ENCODE data around the gene KIAA0040.

KIAA0040 gene

DNA sequence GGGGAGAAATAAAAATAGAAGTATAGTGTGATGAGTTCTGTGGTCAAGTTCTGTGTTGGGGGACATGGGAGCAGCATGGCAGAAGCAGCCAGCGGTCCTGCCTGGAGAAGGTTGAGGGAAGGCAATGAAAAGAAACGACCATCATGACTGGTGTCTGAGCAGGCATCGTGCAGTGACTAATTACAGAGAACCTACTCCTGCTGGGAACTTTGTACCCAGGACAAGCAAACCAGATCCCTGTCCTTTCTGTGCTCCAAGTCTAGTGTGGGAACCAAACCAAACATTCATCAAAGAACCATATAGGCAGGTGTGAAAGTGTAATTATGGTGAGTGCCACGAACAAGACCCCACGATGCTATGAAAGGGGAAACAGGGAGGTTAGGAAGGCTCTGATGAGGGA, 25.8 kb downstream of the KIAA0040 start:
- no peaks in the 10 kb centered on the region for H3K36me3 ChIP-seq (ENCODE audit: insufficient read depth, low read length)
- H3K9me3 ChIP-seq (replicated peaks; ENCODE audit: low read length): no peaks in the 10 kb centered on the region
- H3K4me1 ChIP-seq (ENCODE audit: control insufficient read depth, insufficient read depth, low read length): peaks cover 6% of the 10 kb centered on the region
- no peak overlapping the region for H3K9ac ChIP-seq (ENCODE audit: low read depth, low read length)
- peaks cover 6% of the 10 kb centered on the region for H3K27me3 ChIP-seq (ENCODE audit: control insufficient read depth, insufficient read depth, low read length)
- H3K4me3 ChIP-seq (ENCODE audit: low read length): no peak overlapping the region
- no peak overlapping the region for H3K4me2 ChIP-seq (ENCODE audit: low read length)

DNA sequence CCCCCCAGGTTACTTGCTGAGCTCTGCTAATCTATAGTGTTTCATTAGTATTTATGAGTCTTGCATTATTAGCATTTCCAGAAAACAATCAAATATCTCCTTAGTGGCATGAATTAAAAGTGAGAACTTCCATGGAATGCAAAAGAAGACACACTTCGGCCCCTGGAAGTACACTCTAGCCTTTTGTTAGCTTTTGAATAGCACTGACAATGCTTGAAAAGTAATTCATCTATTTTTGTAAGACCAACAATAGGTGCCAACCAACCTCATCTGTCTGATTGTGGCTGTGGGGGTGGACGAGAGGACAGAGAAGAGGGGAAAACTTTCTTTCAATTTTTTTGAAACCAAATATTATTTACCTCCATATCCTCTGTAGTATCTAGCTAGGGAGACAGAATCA, 27.8 kb downstream of the KIAA0040 start:
- H3K4me1 ChIP-seq (ENCODE audit: control insufficient read depth, insufficient read depth, low read length): peaks cover 4% of the 10 kb centered on the region
- H3K9me3 ChIP-seq (replicated peaks; ENCODE audit: low read length): no peaks in the 10 kb centered on the region
- peaks cover 9% of the 10 kb centered on the region for H3K27me3 ChIP-seq (ENCODE audit: control insufficient read depth, insufficient read depth, low read length)
- H3K9ac ChIP-seq (ENCODE audit: low read depth, low read length): no peak overlapping the region
- no peak overlapping the region for H3K4me2 ChIP-seq (ENCODE audit: low read length)
- no peak overlapping the region for H3K4me3 ChIP-seq (ENCODE audit: low read length)
- H3K36me3 ChIP-seq (ENCODE audit: insufficient read depth, low read length): no peaks in the 10 kb centered on the region

DNA sequence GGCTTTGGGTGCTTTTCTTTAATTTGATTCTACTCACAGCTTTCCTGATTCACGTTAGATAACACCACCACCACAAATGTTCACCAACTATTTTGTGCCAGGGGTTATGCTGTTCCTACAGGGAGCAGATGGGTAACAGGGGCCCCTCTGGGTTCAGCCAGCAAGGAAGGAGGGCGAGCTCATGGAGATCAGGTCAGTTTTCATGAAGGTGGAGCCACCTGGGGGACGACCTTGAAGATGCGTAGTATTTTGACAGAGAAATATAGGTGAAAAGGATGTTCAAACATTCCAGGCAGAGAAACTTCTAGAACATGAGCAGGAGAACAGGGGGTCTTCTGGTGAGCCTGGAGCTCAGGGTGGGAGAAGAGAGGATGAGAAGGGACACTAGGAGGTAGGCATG, 28.9 kb downstream of the KIAA0040 start:
- Histone ChIP-seq H3K4me2 (ENCODE audit: low read length) (no peak overlapping the region), H3K27me3 (ENCODE audit: control insufficient read depth, insufficient read depth, low read length) (peaks cover 12% of the 10 kb centered on the region), H3K4me3 (ENCODE audit: low read length) (no peak overlapping the region), H3K36me3 (ENCODE audit: insufficient read depth, low read length) (no peaks in the 10 kb centered on the region), H3K9ac (ENCODE audit: low read depth, low read length) (no peak overlapping the region), H3K4me1 (ENCODE audit: control insufficient read depth, insufficient read depth, low read length) (no peaks in the 10 kb centered on the region), H3K9me3 (replicated peaks; ENCODE audit: low read length) (no peaks in the 10 kb centered on the region)

DNA sequence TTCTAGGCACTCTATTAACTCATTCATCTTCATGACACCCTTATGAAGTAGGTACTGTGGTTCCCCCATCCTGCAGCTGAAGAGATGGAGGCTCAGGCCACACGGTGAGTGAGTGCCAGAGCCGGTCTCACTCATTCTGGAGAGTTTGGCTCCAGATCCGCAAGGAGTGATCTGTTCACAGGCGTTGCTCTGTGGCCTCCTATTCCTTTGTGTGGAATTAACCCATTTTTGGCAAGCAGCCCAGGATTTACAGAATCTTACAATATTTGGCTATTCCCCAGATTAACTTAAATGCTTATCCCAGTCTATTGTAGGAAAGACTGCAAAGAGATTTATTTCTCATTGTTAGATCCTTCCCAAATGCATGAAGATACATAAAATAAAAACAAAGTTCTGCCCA, 29.6 kb downstream of the KIAA0040 start:
- no peaks in the 10 kb centered on the region for H3K36me3 ChIP-seq (ENCODE audit: insufficient read depth, low read length)
- no peak overlapping the region for H3K9ac ChIP-seq (ENCODE audit: low read depth, low read length)
- no peaks in the 10 kb centered on the region for H3K4me1 ChIP-seq (ENCODE audit: control insufficient read depth, insufficient read depth, low read length)
- peaks cover 12% of the 10 kb centered on the region for H3K27me3 ChIP-seq (ENCODE audit: control insufficient read depth, insufficient read depth, low read length)
- H3K9me3 ChIP-seq (replicated peaks; ENCODE audit: low read length): no peaks in the 10 kb centered on the region
- H3K4me3 ChIP-seq (ENCODE audit: low read length): no peak overlapping the region
- no peak overlapping the region for H3K4me2 ChIP-seq (ENCODE audit: low read length)

DNA sequence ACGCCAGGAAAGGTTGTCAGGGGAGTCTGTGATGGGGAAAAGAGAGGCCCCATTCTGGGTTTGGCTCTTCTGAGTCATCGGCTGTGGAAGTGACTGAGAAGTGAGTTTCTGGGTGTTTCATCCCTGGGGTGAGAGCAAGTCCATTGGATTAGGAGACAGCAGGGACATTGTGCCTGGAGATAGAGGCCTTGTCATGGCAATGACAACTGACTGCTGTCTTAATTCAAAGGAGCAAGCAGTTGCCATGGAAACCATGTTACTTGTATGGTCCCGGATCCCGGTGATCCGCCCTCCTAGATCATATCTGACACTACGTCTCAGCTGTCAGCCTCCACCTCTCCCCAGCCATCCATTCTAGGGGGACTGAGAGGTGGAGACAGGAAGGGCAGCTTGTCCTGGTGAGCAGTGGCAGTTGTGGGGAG, 34.4 kb downstream of the KIAA0040 start:
- H3K4me1 ChIP-seq (ENCODE audit: control insufficient read depth, insufficient read depth, low read length): no peaks in the 10 kb centered on the region
- no peak overlapping the region for H3K4me3 ChIP-seq (ENCODE audit: low read length)
- no peaks in the 10 kb centered on the region for H3K36me3 ChIP-seq (ENCODE audit: insufficient read depth, low read length)
- H3K27me3 ChIP-seq (ENCODE audit: control insufficient read depth, insufficient read depth, low read length): peaks cover 13% of the 10 kb centered on the region
- no peak overlapping the region for H3K9ac ChIP-seq (ENCODE audit: low read depth, low read length)
- H3K9me3 ChIP-seq (replicated peaks; ENCODE audit: low read length): no peaks in the 10 kb centered on the region
- no peak overlapping the region for H3K4me2 ChIP-seq (ENCODE audit: low read length)

DNA sequence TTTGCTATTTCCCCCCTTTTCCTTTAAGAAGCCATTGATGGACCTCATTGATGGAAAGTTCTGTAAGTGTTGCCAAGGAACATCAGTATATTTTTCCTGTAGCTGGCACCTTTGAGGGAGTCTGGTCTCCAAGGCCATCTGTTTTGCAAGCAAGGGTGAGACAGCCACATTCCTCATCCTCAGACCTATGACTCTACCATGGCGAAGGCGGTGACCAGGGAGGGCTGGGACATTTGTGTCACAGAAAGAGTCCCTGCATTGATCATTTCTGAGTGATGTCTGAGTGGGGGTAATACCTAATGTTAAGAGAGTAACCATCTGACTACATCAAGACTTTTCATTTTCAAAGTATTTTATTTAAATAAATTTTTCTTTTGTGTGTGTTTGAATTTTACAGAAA, 35.4 kb downstream of the KIAA0040 start:
- Histone ChIP-seq H3K27me3 (ENCODE audit: control insufficient read depth, insufficient read depth, low read length) (peaks cover 18% of the 10 kb centered on the region), H3K36me3 (ENCODE audit: insufficient read depth, low read length) (no peaks in the 10 kb centered on the region), H3K4me1 (ENCODE audit: control insufficient read depth, insufficient read depth, low read length) (no peaks in the 10 kb centered on the region), H3K9ac (ENCODE audit: low read depth, low read length) (no peak overlapping the region), H3K4me3 (ENCODE audit: low read length) (no peak overlapping the region), H3K9me3 (replicated peaks; ENCODE audit: low read length) (no peaks in the 10 kb centered on the region), H3K4me2 (ENCODE audit: low read length) (no peak overlapping the region)

DNA sequence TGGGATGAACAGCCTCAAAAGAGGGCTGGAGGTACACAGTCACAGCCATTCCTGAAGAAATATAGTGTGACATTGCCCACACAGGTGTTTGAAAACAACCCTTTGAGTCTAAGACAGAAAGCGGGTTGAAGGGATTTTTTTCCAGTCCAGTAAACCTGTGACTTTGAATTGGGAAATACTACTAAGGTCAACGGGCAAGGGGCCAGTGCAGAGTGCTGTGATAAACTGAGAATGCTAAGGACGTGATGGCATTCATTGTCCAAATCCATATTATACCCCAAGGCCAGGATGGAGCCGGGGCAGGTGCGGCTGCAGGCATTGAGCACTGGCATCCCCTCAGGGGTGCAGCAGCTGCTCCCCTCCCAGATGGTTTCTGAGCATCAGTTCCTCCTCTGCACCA, 36.6 kb downstream of the KIAA0040 start:
- H3K9ac ChIP-seq (ENCODE audit: low read depth, low read length): no peak overlapping the region
- no peak overlapping the region for H3K4me2 ChIP-seq (ENCODE audit: low read length)
- H3K4me1 ChIP-seq (ENCODE audit: control insufficient read depth, insufficient read depth, low read length): no peaks in the 10 kb centered on the region
- peaks cover 27% of the 10 kb centered on the region for H3K27me3 ChIP-seq (ENCODE audit: control insufficient read depth, insufficient read depth, low read length)
- H3K9me3 ChIP-seq (replicated peaks; ENCODE audit: low read length): no peaks in the 10 kb centered on the region
- H3K36me3 ChIP-seq (ENCODE audit: insufficient read depth, low read length): no peaks in the 10 kb centered on the region
- no peak overlapping the region for H3K4me3 ChIP-seq (ENCODE audit: low read length)

DNA sequence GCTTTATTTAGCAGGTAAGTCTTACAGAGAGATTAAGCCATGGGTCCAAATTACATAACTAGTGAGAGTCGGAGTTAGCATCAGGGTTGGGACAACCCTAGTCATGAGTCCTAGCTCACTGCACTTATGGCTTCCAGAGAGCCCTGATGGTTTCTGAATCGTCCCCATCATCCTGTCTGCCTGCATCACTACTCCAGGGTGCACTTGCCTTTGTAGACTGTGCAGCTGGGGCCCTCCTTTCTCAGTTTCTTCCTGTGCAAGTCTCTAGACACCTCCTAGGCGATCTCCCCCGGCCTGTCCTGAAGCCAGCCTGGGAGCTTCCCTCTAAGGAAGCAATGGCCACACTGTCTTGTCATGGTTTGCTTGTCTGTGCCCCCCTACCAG, 37.1 kb downstream of the KIAA0040 start:
- no peaks in the 10 kb centered on the region for H3K9me3 ChIP-seq (replicated peaks; ENCODE audit: low read length)
- peaks cover 31% of the 10 kb centered on the region for H3K27me3 ChIP-seq (ENCODE audit: control insufficient read depth, insufficient read depth, low read length)
- H3K36me3 ChIP-seq (ENCODE audit: insufficient read depth, low read length): no peaks in the 10 kb centered on the region
- H3K4me2 ChIP-seq (ENCODE audit: low read length): no peak overlapping the region
- no peak overlapping the region for H3K9ac ChIP-seq (ENCODE audit: low read depth, low read length)
- peaks cover 4% of the 10 kb centered on the region for H3K4me1 ChIP-seq (ENCODE audit: control insufficient read depth, insufficient read depth, low read length)
- H3K4me3 ChIP-seq (ENCODE audit: low read length): no peak overlapping the region

DNA sequence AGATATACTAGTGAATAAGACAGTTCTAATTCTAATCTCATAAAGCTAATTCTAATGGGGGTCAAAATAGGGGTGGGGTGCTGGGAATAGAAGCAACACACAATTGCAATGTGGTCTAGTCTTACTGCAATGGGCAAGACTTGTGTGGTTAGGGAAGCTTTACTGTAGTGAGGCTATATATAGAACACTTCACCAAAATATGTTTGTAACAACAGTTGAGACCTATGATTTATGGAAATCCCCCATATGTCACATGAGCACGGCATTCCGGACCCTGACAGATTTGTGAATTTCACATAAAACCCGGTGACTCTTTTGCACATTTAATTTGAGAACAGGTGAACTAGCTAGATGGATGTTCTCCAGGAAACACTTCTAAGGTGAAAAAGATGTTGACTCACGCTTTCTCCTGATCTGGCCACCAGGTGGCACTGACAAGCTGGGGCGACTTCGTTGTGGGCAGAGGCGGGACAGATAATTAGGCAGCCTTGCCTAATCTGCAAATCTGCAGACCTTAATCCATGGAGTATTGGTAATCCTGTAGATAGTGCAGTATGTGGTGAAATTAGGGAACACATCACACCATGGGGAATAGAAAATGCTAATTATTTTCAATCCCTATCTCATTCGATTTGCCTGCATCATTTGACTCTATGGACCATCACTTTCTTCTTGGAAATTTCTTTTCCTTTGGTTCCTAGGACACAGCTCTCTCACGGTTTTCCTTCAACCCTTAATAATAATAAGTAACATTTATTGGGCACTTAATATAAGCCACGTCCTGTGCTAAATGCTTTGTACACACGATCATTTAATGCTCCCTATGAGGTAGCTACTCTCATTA, 37.7 kb downstream of the KIAA0040 start:
- Histone ChIP-seq H3K27me3 (ENCODE audit: control insufficient read depth, insufficient read depth, low read length) (peaks cover 29% of the 10 kb centered on the region), H3K36me3 (ENCODE audit: insufficient read depth, low read length) (no peaks in the 10 kb centered on the region), H3K4me3 (ENCODE audit: low read length) (no peak overlapping the region), H3K4me1 (ENCODE audit: control insufficient read depth, insufficient read depth, low read length) (peaks cover 7% of the 10 kb centered on the region), H3K9me3 (replicated peaks; ENCODE audit: low read length) (no peaks in the 10 kb centered on the region), H3K4me2 (ENCODE audit: low read length) (no peak overlapping the region), H3K9ac (ENCODE audit: low read depth, low read length) (no peak overlapping the region)

DNA sequence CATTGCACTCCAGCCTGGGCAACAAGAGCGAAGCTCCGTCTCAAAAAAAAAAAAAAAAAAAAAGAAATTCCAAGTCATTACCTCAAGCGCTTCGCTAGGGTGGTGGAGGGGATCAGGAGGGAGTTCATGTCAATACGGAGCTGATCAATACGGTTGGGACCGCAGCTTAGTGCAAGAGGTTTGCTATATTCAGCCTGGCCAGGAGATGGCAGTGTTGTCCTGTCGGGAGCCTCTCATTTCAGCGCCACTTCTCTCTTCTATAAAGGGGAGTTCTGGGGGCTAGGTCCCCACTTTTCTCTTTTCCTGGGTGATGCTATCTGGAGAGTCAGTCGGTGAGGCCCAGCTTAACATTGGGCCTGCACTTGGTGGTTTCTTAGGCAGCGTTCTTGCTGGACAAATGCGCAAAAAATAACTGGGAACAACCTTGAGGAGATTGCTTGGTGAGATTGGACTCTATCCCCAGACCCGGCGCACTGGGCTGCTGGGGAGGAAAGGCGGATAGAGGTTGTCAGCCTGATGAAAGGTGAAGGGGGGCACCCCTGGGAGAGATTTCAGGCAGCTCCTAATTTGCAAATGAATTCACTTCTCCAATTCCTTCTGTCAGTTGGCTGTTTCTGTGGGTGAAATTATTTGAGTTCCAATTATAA, 40.4 kb downstream of the KIAA0040 start:
- no peaks in the 10 kb centered on the region for H3K36me3 ChIP-seq (ENCODE audit: insufficient read depth, low read length)
- no peak overlapping the region for H3K4me2 ChIP-seq (ENCODE audit: low read length)
- H3K4me3 ChIP-seq (ENCODE audit: low read length): no peak overlapping the region
- H3K4me1 ChIP-seq (ENCODE audit: control insufficient read depth, insufficient read depth, low read length): peaks cover 7% of the 10 kb centered on the region
- peaks cover 36% of the 10 kb centered on the region for H3K27me3 ChIP-seq (ENCODE audit: control insufficient read depth, insufficient read depth, low read length)
- H3K9ac ChIP-seq (ENCODE audit: low read depth, low read length): no peak overlapping the region
- H3K9me3 ChIP-seq (replicated peaks; ENCODE audit: low read length): no peaks in the 10 kb centered on the region

DNA sequence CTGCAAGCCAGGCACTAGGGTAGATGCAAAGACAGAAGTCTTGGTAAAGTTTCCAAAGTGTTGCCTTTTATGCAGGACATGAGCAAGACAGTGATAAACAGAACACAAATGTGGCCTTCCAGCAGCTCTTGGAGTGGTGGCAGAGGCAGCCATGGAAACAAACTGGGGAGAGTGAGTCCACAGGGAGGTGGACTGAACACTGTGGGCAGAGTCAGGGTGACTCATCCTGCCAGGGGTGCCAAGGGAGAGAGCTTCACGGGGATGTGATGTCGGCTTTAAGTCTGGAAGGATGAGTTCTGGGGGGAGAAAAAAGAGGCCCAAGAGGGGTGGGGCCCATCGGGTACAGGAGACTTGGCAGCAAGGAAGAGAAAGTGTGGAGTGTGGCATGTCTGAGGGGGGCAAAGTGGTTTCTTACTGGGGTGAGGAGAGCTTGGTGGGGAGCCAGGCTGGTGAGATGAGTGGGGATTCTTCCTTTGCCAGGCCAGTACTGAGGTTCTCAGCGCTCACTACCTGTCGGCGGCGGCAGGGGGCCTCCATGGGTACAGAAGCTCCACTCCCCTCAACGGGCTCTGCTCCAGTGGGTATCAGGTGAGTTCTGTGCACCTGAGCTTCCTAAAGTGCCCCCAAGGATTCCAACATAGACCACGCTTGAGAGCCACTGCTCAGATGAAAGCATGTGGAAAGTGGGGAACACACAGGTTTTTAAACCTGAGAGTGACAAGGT, 41.8 kb downstream of the KIAA0040 start:
- H3K9ac ChIP-seq (ENCODE audit: low read depth, low read length): no peak overlapping the region
- H3K4me2 ChIP-seq (ENCODE audit: low read length): no peak overlapping the region
- peaks cover 38% of the 10 kb centered on the region for H3K27me3 ChIP-seq (ENCODE audit: control insufficient read depth, insufficient read depth, low read length)
- H3K9me3 ChIP-seq (replicated peaks; ENCODE audit: low read length): no peaks in the 10 kb centered on the region
- H3K4me1 ChIP-seq (ENCODE audit: control insufficient read depth, insufficient read depth, low read length): peaks cover 7% of the 10 kb centered on the region
- H3K36me3 ChIP-seq (ENCODE audit: insufficient read depth, low read length): no peaks in the 10 kb centered on the region
- H3K4me3 ChIP-seq (ENCODE audit: low read length): no peak overlapping the region

All from skeletal muscle satellite cell (primary cell).